ENCODE results near the gene STH. TPM values are rescaled to one million over a fixed set of nuclear protein-coding genes. Genes with fewer than 3 reads are reported as not detected.
A peak's percentile ranks its signal among the peaks of the same experiment; 100 is the strongest.

The STH gene
- total and polyA plus RNA-seq, 10 of the 15 experiments (the other 5 are each of a cell fraction or from before 2014, with no cell fraction given) = not detected

GRCh38 chr17:46030752-46031151 lies 31.7 kb downstream of the STH start:
- H3K4me1 ChIP-seq (ENCODE audit: control insufficient read depth, insufficient read depth, low read length) = peaks cover 17% of the 10 kb centered on the region
- TF ChIP-seq ZBTB11 (CRISPR knock-in tag; IDR thresholded peaks at IDR 0.05) (no peak), POLR2A (IDR thresholded peaks at IDR 0.05; ENCODE audit: low read depth, low read length) (0 out of 2 replicates have a peak, but pooled peaks have one; percentile 30)
- H3K4me3 ChIP-seq = no peak overlapping the region
- ChIA-PET CTCF (interaction anchor here (0.5 kb wide), 1 partner anchor 190 kb away, joined by 6 read pairs; no protein-coding TSS in a partner anchor), RAD21 (ENCODE audit: unreplicated experiment) (no interaction called here), SMC1A (ENCODE audit: uncharacterized antibody, unreplicated experiment) (no interaction called here), POLR2A (interaction anchor here (0.5 to 0.7 kb wide), 2 partner anchors 29 to 111 kb away, joined by 3 to 4 read pairs; no protein-coding TSS in a partner anchor)
- no peak overlapping the region for H2AFZ ChIP-seq (ENCODE audit: control insufficient read depth, low read depth, low read length)
- intact Hi-C loops (cut with micrococcal nuclease; ENCODE audit: unreplicated experiment) (no loop called here), in situ Hi-C loops (cut with MboI) (no loop called here)
- BruUV-seq (replicated peaks) = no TSS peak
- ATAC-seq (no peak), DNase-seq (ENCODE audit: low read depth, low spot score) (no peak), FAIRE-seq (no peak)
- peaks cover 24 to 36% of the 10 kb centered on the region in 2 experiments for H3K36me3 ChIP-seq (ENCODE audit: control insufficient read depth in 2 of 2, insufficient read depth in 2 of 2, low read length in 1 of 2)
- H3K79me2 ChIP-seq (ENCODE audit: control insufficient read depth, insufficient read depth, low read length) = no peaks in the 10 kb centered on the region
- WGBS (ENCODE audit: insufficient coverage, insufficient replicate concordance, low lambda C conversion rate, missing lambda C conversion rate) = 83% methylated on average over 3 of the region's 3 CpGs
- no peaks in the 10 kb centered on the region for H4K20me1 ChIP-seq (ENCODE audit: control insufficient read depth, insufficient read depth)
- H3K4me2 ChIP-seq (ENCODE audit: control insufficient read depth, insufficient read depth) = no peak overlapping the region
- H3K9me3 ChIP-seq (replicated peaks; ENCODE audit: control insufficient read depth, insufficient read depth, low read length) = no peaks in the 10 kb centered on the region
- H3K9ac ChIP-seq (ENCODE audit: control insufficient read depth, insufficient read depth, low read length) = no peak overlapping the region
- no peaks in the 10 kb centered on the region for H3K27me3 ChIP-seq (replicated peaks in 1 of 2; ENCODE audit: control insufficient read depth in 2 of 2, insufficient read depth in 2 of 2, low read length in 1 of 2)
- H3K27ac ChIP-seq (ENCODE audit: control insufficient read depth, insufficient read depth) = no peak overlapping the region

GRCh38 chr17:46031440-46031839 lies 32.4 kb downstream of the STH start:
- no peak for FAIRE-seq
- Histone ChIP-seq H3K79me2 (ENCODE audit: control insufficient read depth, insufficient read depth, low read length) (no peaks in the 10 kb centered on the region), H2AFZ (ENCODE audit: control insufficient read depth, low read depth, low read length) (no peak overlapping the region), H3K9me3 (replicated peaks; ENCODE audit: control insufficient read depth, insufficient read depth, low read length) (no peaks in the 10 kb centered on the region), H3K4me3 (no peak overlapping the region), H4K20me1 (ENCODE audit: control insufficient read depth, insufficient read depth) (no peaks in the 10 kb centered on the region), H3K4me2 (ENCODE audit: control insufficient read depth, insufficient read depth) (no peak overlapping the region), H3K4me1 (ENCODE audit: control insufficient read depth, insufficient read depth, low read length) (peaks cover 16% of the 10 kb centered on the region), H3K36me3 (ENCODE audit: control insufficient read depth in 2 of 2, insufficient read depth in 2 of 2, low read length in 1 of 2) (peaks cover 26 to 43% of the 10 kb centered on the region in 2 experiments), H3K9ac (ENCODE audit: control insufficient read depth, insufficient read depth, low read length) (no peak overlapping the region), H3K27me3 (replicated peaks in 1 of 2; ENCODE audit: control insufficient read depth in 2 of 2, insufficient read depth in 2 of 2, low read length in 1 of 2) (no peaks in the 10 kb centered on the region), H3K27ac (ENCODE audit: control insufficient read depth, insufficient read depth) (no peak overlapping the region)
- no peak for DNase-seq (ENCODE audit: low read depth, low spot score)
- intact Hi-C loops (cut with micrococcal nuclease; ENCODE audit: unreplicated experiment) (no loop called here), in situ Hi-C loops (cut with MboI) (no loop called here)
- ATAC-seq = no peak
- no TSS peak for BruUV-seq (replicated peaks)
- ChIA-PET SMC1A (ENCODE audit: uncharacterized antibody, unreplicated experiment) (no interaction called here), RAD21 (ENCODE audit: unreplicated experiment) (no interaction called here), POLR2A (no interaction called here), CTCF (interaction anchor here (0.5 kb wide), 1 partner anchor 189 kb away, joined by 6 read pairs; no protein-coding TSS in a partner anchor)
- WGBS (ENCODE audit: insufficient coverage, insufficient replicate concordance, low lambda C conversion rate, missing lambda C conversion rate) = 98% methylated on average over 16 of the region's 16 CpGs
- TF ChIP-seq JUNB (IDR thresholded peaks at IDR 0.05) (no peak), BCL11A (IDR thresholded peaks at IDR 0.05; ENCODE audit: low read depth, low read length) (no peak), TARDBP (IDR thresholded peaks at IDR 0.05; ENCODE audit: borderline replicate concordance) (no peak), ZBTB40 (IDR thresholded peaks at IDR 0.05; ENCODE audit: borderline replicate concordance) (no peak), STAT3 (IDR thresholded peaks at IDR 0.05; ENCODE audit: low read depth, low read length) (no peak), RUNX3 (IDR thresholded peaks at IDR 0.05; ENCODE audit: low read length) (no peak), MYC (IDR thresholded peaks at IDR 0.05; ENCODE audit: insufficient read depth, insufficient read length, insufficient replicate concordance, low read length, severe bottlenecking) (no peak), ZZZ3 (IDR thresholded peaks at IDR 0.05; ENCODE audit: control insufficient read depth, insufficient read length, low read depth) (no peak), ZNF217 (IDR thresholded peaks at IDR 0.05) (no peak), HDGF (IDR thresholded peaks at IDR 0.05) (no peak)

All from GM12878 (cell line).